Glomerular endothelial cell (primary cell): Measurements from ENCODE around the gene PTPN14. TPM values are rescaled to one million over a fixed set of nuclear protein-coding genes. Genes with fewer than 3 reads are reported as not detected.
"Not testable (repeated sequence)": the region's sequence is repeated elsewhere in the genome, so short reads cannot be mapped to it uniquely, and the experiment has no call there.

Source experiments
- DNase-seq: peaks from one replicate; pipeline ENCODE4 v3.0.0-alpha.2; 2011; ENCODE audit warnings: low read depth, low spot score; ENCODE audit errors: extremely low read depth
- total RNA-seq: library from RNA; depleted of rRNA; stranded (reverse); fragments of >200 nt; gene quantifications from 2 replicates; pipeline ENCODE4 v1.2.3, GENCODE V29; 2015

PTPN14 gene
- total RNA-seq, 1 donor from 2014 or later: 81.7 TPM

GRCh38 chr1:214404571-214405213 lies 146.7 kb downstream of the PTPN14 start:
- DNase-seq: no peak

DNA sequence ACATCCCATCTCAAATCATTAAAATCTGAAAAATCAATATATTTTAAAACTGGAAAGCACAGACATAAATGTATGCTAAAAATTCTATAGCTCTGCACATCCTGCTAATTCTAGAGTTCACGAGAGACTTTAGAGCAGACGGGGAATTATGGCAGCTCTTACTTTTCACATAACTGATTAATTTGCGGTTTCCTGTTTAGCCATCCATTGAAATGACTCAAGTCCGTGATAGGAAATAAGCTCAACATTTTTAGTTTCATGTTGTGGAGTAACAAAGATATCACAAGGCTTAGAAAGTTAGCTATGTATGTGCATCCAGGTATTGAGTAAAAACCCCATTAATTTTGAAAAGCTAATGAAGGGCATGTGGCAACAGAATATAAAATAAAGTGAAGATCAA lies 147.2 kb downstream of the PTPN14 start:
- DNase-seq: no peak

DNA sequence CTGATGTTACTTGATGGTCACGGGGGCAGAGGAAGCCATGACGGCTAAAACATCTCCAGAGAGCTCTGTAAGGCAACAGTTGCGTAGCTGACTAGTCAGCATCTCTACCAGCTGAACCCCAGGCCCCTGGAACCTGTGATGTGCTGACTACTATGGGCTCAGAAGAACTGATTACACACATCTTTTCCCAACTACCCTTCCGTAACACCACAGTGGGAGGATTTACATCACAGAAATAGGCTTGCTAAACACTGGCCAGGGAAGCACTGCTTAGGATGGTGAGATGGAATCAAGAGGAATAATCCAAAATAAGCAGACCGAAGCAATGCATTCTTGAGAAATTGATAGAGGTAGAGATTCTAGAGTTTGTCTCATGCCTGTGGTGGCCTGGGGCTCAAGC lies 148.0 kb downstream of the PTPN14 start:
- no peak for DNase-seq

DNA sequence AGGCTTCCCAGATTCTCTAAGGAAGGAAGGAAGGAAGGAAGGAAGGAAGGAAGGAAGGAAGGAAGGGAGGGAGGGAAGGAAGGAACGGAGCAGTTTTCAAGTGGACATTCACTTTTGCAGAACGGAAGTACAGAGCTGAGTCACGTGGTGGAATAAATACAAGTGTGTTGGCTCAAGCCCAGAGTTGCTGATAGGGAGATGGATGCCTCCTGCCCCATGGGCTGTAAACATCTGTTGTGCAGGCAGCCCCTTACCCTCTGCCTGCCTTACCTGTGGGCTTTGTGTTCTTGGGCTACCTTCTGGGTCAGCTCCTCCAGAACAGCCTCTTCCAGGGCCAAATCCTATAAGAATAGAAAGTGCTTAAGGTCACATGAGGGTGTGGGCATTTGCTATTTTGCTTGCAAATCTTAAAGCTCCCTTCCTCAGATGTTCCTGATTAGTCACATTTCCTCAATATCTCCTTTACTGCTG lies 148.8 kb downstream of the PTPN14 start:
- no peak for DNase-seq

GRCh38 chr1:214401666-214402065 lies 149.7 kb downstream of the PTPN14 start:
- no peak for DNase-seq

DNA sequence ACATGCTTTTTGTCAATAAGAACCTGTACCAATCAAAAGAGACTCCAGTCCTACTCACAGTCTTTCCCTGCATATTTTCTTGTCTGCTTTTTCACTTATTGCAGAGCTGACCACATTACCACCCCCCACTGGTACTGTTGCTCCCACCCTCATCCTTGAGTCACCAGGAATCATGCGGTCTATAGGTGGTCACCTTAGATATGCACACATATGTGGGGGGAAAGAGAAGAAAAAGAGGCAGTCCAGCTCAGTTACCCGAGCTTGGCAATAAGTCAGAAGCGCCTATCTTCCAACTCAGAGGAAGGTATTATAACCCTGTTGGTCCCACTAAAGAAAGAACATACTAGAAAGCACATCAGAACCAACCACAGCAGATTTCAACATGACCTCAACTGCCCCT lies 151.3 kb downstream of the PTPN14 start:
- DNase-seq: no peak

DNA sequence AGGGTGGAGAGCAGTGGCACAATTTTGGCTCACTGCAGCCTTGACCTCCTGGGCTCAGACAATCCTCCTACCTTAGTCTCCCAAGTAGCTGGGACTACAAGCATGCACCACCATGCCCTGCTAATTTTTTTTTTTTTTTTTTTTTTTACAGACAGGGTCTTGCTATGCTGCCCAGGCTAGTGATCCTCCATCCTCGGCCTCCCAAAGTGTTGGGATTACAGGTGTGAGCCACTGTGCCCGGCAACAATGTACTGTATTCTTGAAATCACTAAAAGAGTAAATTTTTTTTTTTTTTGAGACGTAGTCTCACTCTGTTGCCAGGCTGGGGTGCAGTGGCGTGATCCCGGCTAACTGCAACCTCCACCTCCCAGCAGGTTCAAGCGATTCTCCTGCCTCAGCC lies 152.9 kb downstream of the PTPN14 start:
- DNase-seq: no peak

- DNase-seq: no peak
Measured at GRCh38 chr1:214397497-214397896, 153.9 kb downstream of the PTPN14 start.

- no peak for DNase-seq
Measured at GRCh38 chr1:214396330-214396729, 155.1 kb downstream of the PTPN14 start.

DNA sequence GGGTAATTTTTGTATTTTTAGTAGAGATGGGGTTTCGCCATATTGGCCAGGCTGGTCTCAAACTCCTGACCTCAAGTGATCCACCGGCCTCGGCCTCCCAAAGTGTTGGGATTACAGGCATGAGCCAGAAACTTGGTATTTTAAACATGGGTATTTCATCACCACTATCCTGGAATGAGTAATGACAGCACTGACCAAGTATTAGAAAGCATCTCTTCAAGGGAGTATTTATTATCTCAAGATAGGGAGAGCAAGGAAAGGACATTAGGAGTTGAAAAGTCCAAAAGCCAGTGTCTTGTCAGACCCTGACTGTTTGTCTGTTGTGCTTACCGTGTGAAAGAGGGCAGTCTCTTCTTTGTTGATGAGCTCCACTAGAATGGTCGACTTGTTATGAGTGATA lies 156.8 kb downstream of the PTPN14 start:
- not testable (repeated sequence) for DNase-seq

DNA sequence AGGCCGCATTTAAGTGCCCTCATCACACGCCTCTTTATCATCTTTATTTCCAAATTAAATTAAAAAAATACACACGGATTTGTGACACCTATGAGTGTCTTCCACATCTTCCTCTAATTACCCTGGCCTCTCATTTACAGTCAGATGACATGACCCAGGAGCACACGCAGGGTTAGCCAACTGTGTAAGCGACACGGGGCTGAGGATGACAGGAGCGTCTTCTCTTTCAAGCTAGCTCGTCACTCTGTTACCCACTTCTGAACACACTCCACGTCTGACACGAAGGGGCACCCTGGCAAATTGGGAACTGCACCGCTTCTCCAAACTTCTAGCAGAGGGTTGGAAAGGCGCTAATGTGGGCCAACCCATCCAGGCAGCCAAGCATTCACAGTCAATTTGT lies 158.3 kb downstream of the PTPN14 start:
- no peak for DNase-seq

DNA sequence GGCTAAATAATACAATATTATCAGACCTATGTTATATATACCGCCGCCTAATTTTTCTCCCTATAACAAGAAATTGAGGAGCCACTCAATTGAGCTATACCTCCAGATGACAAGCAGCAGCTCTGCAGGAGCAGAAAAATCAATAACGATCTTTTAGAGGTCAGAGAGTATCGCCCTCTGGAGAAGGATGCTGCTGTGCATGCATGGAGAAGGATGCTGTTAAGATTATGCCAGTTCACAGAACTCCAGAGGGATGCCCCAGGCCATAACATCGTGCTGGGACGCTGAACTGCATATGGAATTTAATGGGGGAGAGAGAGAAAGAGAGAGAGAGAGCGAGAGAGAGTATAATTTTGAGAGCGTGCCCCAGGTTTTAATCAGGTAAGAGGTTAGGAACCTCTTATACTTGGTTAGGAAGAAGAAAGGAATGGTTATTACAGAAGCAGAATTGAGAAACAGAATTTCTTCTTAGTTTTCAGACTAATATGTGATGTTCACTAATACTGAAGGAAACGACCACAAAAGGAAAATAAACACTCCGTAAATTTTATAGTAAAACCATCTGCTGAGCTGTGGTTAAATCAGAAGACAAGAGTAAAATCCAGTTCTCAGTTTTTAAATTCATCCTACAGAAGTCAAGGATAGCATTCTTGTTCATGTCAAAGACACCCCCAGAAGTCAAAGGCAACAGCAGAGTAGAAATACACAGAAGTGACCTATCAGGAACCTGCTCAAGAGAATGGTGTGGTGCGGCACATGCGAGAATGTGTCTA lies 159.3 kb downstream of the PTPN14 start:
- DNase-seq: no peak

DNA sequence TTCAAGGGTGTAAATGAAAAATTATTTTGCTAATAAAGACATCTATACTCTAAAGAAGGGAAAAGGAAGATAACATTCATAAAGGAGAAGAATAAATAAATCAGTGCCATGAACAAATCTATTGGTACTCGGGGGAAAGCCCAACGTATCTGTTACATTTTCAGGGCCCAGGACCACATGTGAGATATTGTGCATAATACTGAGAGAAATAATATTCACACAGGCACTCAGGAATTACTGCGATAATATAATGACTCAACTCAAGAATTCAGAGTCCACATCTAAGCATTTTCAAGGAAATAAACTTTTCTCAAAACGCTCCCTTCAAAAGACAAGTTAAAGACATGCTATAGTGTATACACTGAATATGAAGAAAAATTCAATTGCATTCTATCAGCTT lies 161.7 kb downstream of the PTPN14 start:
- no peak for DNase-seq

DNA sequence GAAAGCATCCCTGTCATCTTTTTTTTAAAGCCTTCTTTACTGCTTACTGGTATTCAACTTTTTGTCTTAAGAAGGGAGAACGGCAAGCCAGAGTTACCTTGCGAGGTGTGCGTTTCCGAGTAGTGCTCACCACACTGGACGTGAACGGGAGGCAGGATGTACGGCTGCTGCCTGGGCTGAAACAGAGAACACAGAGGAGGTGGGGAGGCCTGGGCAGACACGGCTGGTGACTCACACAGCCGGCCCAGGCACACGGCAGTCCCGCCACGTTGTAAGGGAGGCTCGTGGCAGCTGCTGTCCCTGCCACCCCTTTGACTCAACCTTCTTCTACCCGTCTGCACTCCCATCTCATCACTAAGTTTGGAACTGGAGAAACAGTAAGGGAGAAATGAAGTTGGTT lies 164.7 kb downstream of the PTPN14 start:
- no peak for DNase-seq

DNA sequence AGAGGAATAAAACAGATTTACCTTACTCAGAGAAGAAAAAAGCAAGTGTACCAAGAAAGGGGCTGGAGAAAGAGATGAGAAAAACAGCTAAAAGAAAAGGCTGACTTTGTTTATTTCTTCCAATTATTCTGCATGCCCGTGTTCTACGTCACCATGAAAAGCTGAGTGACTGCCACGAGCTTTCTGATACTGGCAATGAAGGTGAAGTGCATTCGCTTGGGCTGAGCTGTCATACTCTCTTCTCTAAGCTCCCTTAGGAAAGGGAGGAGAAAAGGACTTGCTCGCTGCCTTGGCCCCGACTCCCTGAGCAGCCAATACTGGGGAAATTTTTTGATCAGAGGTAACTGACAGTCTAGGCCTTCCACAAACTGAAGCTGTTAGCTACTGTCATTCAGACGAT lies 165.1 kb downstream of the PTPN14 start:
- no peak for DNase-seq

GRCh38 chr1:214385428-214385827 lies 166.0 kb downstream of the PTPN14 start:
- no peak for DNase-seq

DNA sequence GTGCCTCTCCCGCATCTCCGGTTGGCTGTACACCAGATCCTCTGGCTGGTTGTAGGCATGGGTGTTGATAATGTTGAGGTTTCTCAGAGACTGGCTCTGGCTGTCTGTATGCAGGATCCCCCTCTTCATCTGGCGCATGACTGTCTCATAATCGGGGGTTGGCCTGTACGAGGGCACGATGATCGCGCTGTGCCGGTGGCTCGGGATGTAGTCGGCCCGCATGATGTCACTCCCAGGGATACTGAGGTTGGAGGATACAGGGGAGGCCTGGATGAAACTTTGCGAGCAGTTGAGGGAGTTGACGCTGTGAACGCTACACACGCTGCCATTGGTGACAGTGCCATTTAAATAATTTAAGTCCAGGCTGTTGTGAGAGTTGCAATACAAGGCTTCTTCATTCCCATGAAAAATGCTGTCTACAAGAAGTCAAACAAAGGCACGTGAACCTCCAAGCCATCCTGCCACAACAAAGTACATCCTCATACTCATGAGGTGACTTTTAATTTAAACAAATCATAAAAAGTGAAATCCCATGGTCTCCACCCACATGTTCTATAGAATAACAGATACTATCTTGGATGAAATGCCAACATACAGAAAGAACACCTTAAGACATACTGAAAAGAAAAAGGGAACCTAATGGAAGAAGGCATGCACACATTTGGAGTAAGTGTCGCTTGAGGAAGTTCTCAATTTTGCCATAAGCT lies 166.9 kb downstream of the PTPN14 start:
- no peak for DNase-seq

DNA sequence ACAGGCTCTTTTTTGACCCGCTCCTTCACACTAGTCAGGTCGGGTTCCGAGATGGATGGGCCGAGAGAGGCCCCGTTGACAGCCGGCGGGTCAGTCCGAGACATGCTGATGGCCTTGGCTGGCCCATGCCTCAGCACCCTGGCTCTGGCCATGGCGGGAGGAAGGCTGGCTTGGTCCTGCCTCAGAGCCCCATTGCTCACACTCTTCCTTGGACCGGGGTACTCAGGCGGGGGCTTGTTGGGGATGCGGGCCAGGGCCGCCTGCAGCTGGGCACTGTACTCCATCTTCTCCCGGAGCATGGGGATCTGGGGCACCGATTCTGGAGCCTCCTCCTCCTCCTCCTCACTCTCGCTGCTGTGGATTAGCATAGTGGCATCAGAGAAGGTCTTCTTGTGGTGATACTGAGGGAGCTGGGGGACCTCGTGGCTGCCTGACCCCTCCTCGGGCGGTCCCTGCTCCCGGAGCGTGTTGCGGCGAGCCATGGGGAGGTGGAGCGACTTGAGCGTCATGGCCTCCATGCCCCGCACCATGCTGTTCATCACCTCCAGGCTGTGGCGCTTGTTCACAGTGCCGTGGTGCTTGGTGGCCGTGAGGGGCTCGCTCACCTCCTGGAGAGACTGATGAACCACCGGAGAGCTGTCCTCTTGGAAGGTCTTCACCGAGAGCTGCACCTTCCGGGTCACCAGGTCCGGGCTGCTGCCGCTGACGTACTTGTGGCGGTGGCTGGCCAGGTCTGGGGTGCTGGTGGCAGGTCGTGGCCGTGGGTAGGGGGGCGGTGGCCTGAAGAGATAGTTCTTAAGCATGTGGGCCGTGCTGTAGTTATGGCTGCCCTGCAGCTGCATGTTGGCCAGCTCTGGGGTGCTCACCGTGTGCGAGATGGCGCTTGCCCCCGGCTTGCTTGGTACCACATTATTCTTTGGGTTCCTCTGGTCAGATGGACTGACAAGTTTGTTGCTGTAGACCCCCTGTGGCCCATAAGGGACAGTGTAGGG lies 167.7 kb downstream of the PTPN14 start:
- no peak for DNase-seq

DNA sequence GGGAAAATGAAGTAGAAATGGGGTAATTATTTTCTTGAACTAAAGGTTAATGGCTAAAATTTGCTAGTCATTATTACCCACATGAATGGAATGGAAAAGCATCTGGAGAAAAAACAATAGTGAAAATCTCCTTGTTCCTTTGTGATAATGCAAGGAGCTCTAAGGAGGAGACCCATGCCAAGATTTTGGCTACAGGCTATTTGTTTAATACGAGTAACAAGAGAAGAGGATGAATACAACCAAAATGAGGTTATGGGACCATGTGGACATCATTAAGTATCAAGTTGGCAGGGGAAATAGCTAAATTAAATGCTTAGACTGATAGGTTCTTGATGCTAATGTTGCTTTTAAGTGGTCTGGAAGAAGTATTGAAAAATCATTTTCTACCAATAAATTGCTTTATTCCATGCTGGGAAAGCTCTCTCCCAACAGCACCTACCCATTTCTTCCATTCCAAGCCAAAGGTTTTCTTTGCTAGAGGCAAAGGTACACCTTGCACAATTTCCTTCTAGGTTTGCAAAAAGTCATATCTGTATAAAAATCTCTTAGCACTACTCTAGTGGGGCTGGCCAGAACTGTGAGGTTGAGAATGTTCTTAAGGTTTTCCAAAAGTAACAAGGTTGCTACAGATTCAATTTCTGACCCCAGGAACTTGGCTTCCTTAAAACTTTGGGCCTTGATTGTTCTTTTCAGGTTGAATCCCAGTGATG lies 170.3 kb downstream of the PTPN14 start:
- DNase-seq: no peak

DNA sequence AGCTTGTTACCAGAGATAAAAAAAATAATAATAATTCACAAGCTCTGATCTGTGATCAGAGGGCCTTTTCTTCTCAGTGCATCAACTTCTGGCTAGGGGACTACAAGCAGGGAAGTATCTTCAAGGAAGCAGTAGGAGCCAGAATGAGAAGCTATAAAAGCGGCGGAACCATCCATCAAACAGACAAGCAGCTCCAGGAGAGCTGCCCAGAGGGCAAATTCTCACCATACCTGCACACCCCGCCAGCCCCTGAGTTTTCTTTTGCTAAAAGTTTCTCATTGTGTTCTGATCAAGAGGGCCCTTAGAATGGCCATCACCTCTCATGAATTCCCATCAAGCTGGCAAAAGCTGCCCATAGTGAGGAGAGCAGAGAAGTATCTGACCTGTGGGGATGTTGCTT lies 171.0 kb downstream of the PTPN14 start:
- DNase-seq: no peak
